ENCODE data around the gene TSC22D3. TPM values are rescaled to one million over a fixed set of nuclear protein-coding genes. Genes with fewer than 3 reads are reported as not detected.

TSC22D3 gene
- total and polyA plus RNA-seq, 2 experiments from 2014 or later: 35.9 to 49.0 TPM

GRCh38 chrX:107805179-107805578, 29.6 kb upstream of the TSC22D3 start:
- no peak for DNase-seq
- Histone ChIP-seq H3K4me3 (no peak overlapping the region), H3K27ac (no peak overlapping the region), H3K9ac (no peak overlapping the region), H3K27me3 (replicated peaks; ENCODE audit: insufficient read depth) (no peaks in the 10 kb centered on the region), H3K79me2 (ENCODE audit: insufficient read depth) (no peaks in the 10 kb centered on the region), H4K20me1 (ENCODE audit: insufficient read depth) (no peaks in the 10 kb centered on the region), H3K36me3 (ENCODE audit: low read depth) (no peaks in the 10 kb centered on the region), H2AFZ (no peak overlapping the region), H3F3A (ENCODE audit: insufficient read depth) (no peaks in the 10 kb centered on the region), H3K9me2 (ENCODE audit: insufficient read depth) (no peaks in the 10 kb centered on the region), H3K4me2 (ENCODE audit: unreplicated experiment) (no peak overlapping the region), H3K4me1 (ENCODE audit: insufficient read depth) (no peaks in the 10 kb centered on the region), H3K9me3 (ENCODE audit: low read depth) (no peaks in the 10 kb centered on the region)
- no peak for TF ChIP-seq EZH2 (IDR thresholded peaks at IDR 0.05; ENCODE audit: insufficient read depth, poor library complexity, severe bottlenecking)
- no peak for TF ChIP-seq EZH2phosphoT487 (IDR thresholded peaks at IDR 0.05; ENCODE audit: insufficient read depth, low read depth)
- 96 to 100% methylated on average over 3 of the region's 3 CpGs for WGBS, 2 experiments (ENCODE audit: low coverage in 1 of 2, low lambda C conversion rate in 2 of 2, missing lambda C conversion rate in 2 of 2)
- in situ Hi-C loops (cut with MboI): no loop called here

DNA sequence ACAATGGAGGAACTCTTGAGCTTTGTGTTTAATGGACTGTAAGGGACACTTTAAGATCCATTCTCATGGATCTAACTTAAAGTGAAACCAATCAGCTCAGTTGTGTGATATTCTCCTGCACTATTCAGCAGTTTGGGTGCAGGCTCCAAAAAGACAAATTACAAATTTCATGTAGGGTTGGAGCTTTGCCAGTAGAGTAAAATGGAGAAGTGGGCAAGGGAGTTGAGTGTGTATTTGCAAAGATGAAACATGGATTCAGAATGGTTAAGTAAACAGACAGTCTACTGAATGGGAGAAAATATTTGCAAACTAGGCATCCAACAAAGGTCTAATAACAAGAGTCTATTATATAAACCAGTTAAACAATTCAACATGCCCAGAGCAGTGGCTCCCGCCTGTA, 28.8 kb upstream of the TSC22D3 start:
- TF ChIP-seq EZH2phosphoT487 (IDR thresholded peaks at IDR 0.05; ENCODE audit: insufficient read depth, low read depth) (no peak), EZH2 (IDR thresholded peaks at IDR 0.05; ENCODE audit: insufficient read depth, poor library complexity, severe bottlenecking) (no peak)
- H2AFZ ChIP-seq: no peak overlapping the region
- H3K79me2 ChIP-seq (ENCODE audit: insufficient read depth): no peaks in the 10 kb centered on the region
- H3K4me1 ChIP-seq (ENCODE audit: insufficient read depth): no peaks in the 10 kb centered on the region
- H3K27ac ChIP-seq: no peak overlapping the region
- no peaks in the 10 kb centered on the region for H3K27me3 ChIP-seq (replicated peaks; ENCODE audit: insufficient read depth)
- 0% methylated on average over 1 of the region's 1 CpG for WGBS, 2 experiments (ENCODE audit: low coverage in 1 of 2, low lambda C conversion rate in 2 of 2, missing lambda C conversion rate in 2 of 2)
- no peaks in the 10 kb centered on the region for H3K9me3 ChIP-seq (ENCODE audit: low read depth)
- no peak for DNase-seq
- no peaks in the 10 kb centered on the region for H3K36me3 ChIP-seq (ENCODE audit: low read depth)
- no peak overlapping the region for H3K4me3 ChIP-seq
- no peaks in the 10 kb centered on the region for H4K20me1 ChIP-seq (ENCODE audit: insufficient read depth)
- H3K9ac ChIP-seq: no peak overlapping the region
- in situ Hi-C loops (cut with MboI): no loop called here
- no peaks in the 10 kb centered on the region for H3F3A ChIP-seq (ENCODE audit: insufficient read depth)
- no peaks in the 10 kb centered on the region for H3K9me2 ChIP-seq (ENCODE audit: insufficient read depth)
- no peak overlapping the region for H3K4me2 ChIP-seq (ENCODE audit: unreplicated experiment)

DNA sequence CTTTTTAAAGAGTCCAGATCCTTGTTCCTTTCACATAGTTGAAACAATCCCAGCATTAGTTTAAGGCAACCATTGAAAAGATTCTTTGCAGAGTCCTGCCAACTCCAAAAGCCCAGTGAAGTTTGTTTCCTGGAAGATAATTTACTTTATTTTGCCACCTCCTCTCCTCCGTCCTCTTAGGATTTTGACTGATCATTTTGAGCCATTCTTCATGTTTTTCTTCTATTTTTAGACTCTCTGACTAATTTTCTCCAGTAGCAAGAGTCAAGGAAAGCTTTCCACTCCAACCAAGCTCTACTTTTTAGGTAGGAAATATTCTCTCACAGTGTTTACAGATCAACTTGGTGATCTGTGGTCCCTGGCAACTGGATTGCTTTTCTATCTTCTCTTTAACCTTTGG, 12.2 kb upstream of the TSC22D3 start:
- TF ChIP-seq EZH2phosphoT487 (IDR thresholded peaks at IDR 0.05; ENCODE audit: insufficient read depth, low read depth) (no peak), EZH2 (IDR thresholded peaks at IDR 0.05; ENCODE audit: insufficient read depth, poor library complexity, severe bottlenecking) (no peak)
- Histone ChIP-seq H4K20me1 (ENCODE audit: insufficient read depth) (no peaks in the 10 kb centered on the region), H3K9me2 (ENCODE audit: insufficient read depth) (no peaks in the 10 kb centered on the region), H3K4me1 (ENCODE audit: insufficient read depth) (no peaks in the 10 kb centered on the region), H3F3A (ENCODE audit: insufficient read depth) (no peaks in the 10 kb centered on the region), H3K27me3 (replicated peaks; ENCODE audit: insufficient read depth) (no peaks in the 10 kb centered on the region), H3K36me3 (ENCODE audit: low read depth) (no peaks in the 10 kb centered on the region), H3K9ac (no peak overlapping the region), H3K9me3 (ENCODE audit: low read depth) (no peaks in the 10 kb centered on the region), H3K79me2 (ENCODE audit: insufficient read depth) (no peaks in the 10 kb centered on the region), H2AFZ (no peak overlapping the region), H3K4me2 (ENCODE audit: unreplicated experiment) (no peak overlapping the region), H3K27ac (no peak overlapping the region), H3K4me3 (no peak overlapping the region)
- WGBS, 2 experiments (ENCODE audit: low coverage in 1 of 2, low lambda C conversion rate in 2 of 2, missing lambda C conversion rate in 2 of 2): 0% methylated on average over 1 of the region's 1 CpG
- peak; percentile 14 for DNase-seq
- in situ Hi-C loops (cut with MboI): loop anchor here (10.0 kb wide), 1 partner anchor 123 kb away; no protein-coding TSS in a partner anchor

GRCh38 chrX:107780525-107780924, 4.9 kb upstream of the TSC22D3 start:
- Histone ChIP-seq H3K27me3 (replicated peaks; ENCODE audit: insufficient read depth) (no peaks in the 10 kb centered on the region), H3K9ac (no peak overlapping the region), H3K4me2 (ENCODE audit: unreplicated experiment) (no peak overlapping the region), H2AFZ (no peak overlapping the region), H3K9me2 (ENCODE audit: insufficient read depth) (no peaks in the 10 kb centered on the region), H3K4me3 (no peak overlapping the region), H3F3A (ENCODE audit: insufficient read depth) (no peaks in the 10 kb centered on the region), H3K27ac (no peak overlapping the region), H3K4me1 (ENCODE audit: insufficient read depth) (no peaks in the 10 kb centered on the region), H3K79me2 (ENCODE audit: insufficient read depth) (no peaks in the 10 kb centered on the region), H3K9me3 (ENCODE audit: low read depth) (no peaks in the 10 kb centered on the region), H4K20me1 (ENCODE audit: insufficient read depth) (no peaks in the 10 kb centered on the region), H3K36me3 (ENCODE audit: low read depth) (no peaks in the 10 kb centered on the region)
- WGBS, 2 experiments (ENCODE audit: low coverage in 1 of 2, low lambda C conversion rate in 2 of 2, missing lambda C conversion rate in 2 of 2): 83 to 88% methylated on average over 8 to 9 of the region's 9 CpGs
- DNase-seq: no peak
- TF ChIP-seq EZH2phosphoT487 (IDR thresholded peaks at IDR 0.05; ENCODE audit: insufficient read depth, low read depth) (no peak), EZH2 (IDR thresholded peaks at IDR 0.05; ENCODE audit: insufficient read depth, poor library complexity, severe bottlenecking) (no peak)
- in situ Hi-C loops (cut with MboI): loop anchor here (10.0 kb wide), 1 partner anchor 116 kb away; no protein-coding TSS in a partner anchor

- H3K9me3 ChIP-seq (ENCODE audit: low read depth): no peaks in the 10 kb centered on the region
- peak within 1 kb of the TSS; percentile 85 for H3K4me2 ChIP-seq (ENCODE audit: unreplicated experiment)
- H3K4me1 ChIP-seq (ENCODE audit: insufficient read depth): no peaks in the 10 kb centered on the region
- in situ Hi-C loops (cut with MboI): no loop called here
- no peaks in the 10 kb centered on the region for H3F3A ChIP-seq (ENCODE audit: insufficient read depth)
- no peaks in the 10 kb centered on the region for H3K9me2 ChIP-seq (ENCODE audit: insufficient read depth)
- no peaks in the 10 kb centered on the region for H3K36me3 ChIP-seq (ENCODE audit: low read depth)
- peak within 1 kb of the TSS; percentile 91 for H2AFZ ChIP-seq
- no peaks in the 10 kb centered on the region for H3K79me2 ChIP-seq (ENCODE audit: insufficient read depth)
- peak within 1 kb of the TSS; percentile 62 for H3K9ac ChIP-seq
- 70 to 73% methylated on average over 5 to 6 of the region's 6 CpGs for WGBS, 2 experiments (ENCODE audit: low coverage in 1 of 2, low lambda C conversion rate in 2 of 2, missing lambda C conversion rate in 2 of 2)
- H3K27me3 ChIP-seq (replicated peaks; ENCODE audit: insufficient read depth): no peaks in the 10 kb centered on the region
- no peak for TF ChIP-seq EZH2phosphoT487 (IDR thresholded peaks at IDR 0.05; ENCODE audit: insufficient read depth, low read depth)
- TF ChIP-seq EZH2 (IDR thresholded peaks at IDR 0.05; ENCODE audit: insufficient read depth, poor library complexity, severe bottlenecking): no peak
- H4K20me1 ChIP-seq (ENCODE audit: insufficient read depth): no peaks in the 10 kb centered on the region
- H3K27ac ChIP-seq: no peak within 1 kb of the TSS
- peak within 1 kb of the TSS; percentile 74 for H3K4me3 ChIP-seq
- DNase-seq: no peak
Observed at GRCh38 chrX:107777536-107777832, 1.9 kb upstream of the TSC22D3 start, which contains the start of gene NCBP2L. NCBP2L (plus strand) TSS chrX:107777733; CDS start chrX:107794221, 16,488 bp downstream.
